Esophagus squamous epithelium (tissue), 4 donors: ENCODE data around the gene GEMIN5.

Source experiments
- POLR2A ChIP-seq, 4 donors: fragments of 450-650 bp; IDR thresholded peaks; one replicate each; pipeline ENCODE4 v1.6.1; 2017; ENCODE audit warnings: antibody characterized with exemption in 4 of 4, mild to moderate bottlenecking in 4 of 4, moderate library complexity in 3 of 4
- TF ChIP-seq, protein P1 (sequence below), 6 experiments: fragments of 450-650 bp in 4 of 6; fragments of 200-600 bp in 2 of 6; sonication (generic) in 2 of 6; IDR thresholded peaks; one replicate each; pipeline ENCODE4 v1.5.1; 2016 to 2019; ENCODE audit warnings: antibody characterized with exemption in 6 of 6, mild to moderate bottlenecking in 4 of 6, moderate library complexity in 4 of 6

DNA sequence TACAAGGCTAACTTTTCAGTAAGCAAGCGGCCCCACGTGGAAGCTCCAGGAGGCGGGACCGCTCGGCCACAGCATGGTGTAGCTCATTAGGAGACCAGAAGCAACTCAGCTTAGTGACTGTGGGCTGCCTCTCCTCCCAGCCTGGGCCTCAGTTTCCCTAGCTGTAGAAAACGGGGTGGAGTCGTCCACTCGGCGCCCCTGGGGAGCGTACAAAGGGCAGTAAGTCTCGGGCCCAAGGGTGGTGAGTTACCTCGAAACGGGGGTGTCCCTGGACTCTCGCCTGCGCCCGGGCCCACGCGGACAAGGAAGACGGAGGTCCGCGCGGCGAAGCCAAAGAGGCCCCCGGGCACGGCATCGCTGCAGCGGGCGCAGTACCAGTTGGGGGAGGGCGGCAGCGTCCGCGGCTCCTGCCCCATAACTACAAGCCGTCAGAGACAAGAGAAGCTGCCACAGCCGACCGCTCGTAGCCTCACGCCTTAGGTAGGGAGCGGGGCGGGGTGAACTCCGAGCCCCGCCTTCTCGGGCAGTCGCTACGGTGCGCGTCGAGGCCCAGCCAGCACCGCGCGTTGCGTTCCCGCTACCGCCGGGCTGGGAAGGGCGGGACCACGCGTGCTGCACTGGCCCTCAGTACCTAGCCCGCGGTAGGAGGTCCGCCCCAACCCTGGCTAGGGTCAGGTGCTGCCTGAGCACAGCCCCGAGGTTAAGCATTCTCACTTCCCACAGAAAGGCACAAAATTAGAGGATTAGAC is at the start of gene GEMIN5:
- TF ChIP-seq, protein P1, sequence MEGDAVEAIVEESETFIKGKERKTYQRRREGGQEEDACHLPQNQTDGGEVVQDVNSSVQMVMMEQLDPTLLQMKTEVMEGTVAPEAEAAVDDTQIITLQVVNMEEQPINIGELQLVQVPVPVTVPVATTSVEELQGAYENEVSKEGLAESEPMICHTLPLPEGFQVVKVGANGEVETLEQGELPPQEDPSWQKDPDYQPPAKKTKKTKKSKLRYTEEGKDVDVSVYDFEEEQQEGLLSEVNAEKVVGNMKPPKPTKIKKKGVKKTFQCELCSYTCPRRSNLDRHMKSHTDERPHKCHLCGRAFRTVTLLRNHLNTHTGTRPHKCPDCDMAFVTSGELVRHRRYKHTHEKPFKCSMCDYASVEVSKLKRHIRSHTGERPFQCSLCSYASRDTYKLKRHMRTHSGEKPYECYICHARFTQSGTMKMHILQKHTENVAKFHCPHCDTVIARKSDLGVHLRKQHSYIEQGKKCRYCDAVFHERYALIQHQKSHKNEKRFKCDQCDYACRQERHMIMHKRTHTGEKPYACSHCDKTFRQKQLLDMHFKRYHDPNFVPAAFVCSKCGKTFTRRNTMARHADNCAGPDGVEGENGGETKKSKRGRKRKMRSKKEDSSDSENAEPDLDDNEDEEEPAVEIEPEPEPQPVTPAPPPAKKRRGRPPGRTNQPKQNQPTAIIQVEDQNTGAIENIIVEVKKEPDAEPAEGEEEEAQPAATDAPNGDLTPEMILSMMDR (IDR thresholded peaks at IDR 0.05): peak in 1 of 6 experiments; percentile 22
- TF ChIP-seq POLR2A (IDR thresholded peaks at IDR 0.05): peak in 2 of 4 donors; percentile 38 to 41
